ENCODE measurements around the gene RIC8B. TPM values are rescaled to one million over a fixed set of nuclear protein-coding genes. Genes with fewer than 3 reads are reported as not detected.

RIC8B gene
- total RNA-seq, 2 donors from 2014 or later = 12.8 to 19.9 TPM

- H3K27me3 Mint-ChIP-seq = no peaks in the 10 kb centered on the region
- peaks cover 13% of the 10 kb centered on the region for H3K4me1 Mint-ChIP-seq
- no peaks in the 10 kb centered on the region for H3K9me3 ChIP-seq (ENCODE audit: control insufficient read depth, low read length, poor library complexity, severe bottlenecking)
- ATAC-seq (no peak), DNase-seq (no peak)
- H3K27ac Mint-ChIP-seq = peak overlapping the region; percentile 2
- no peak overlapping the region for H3K4me3 Mint-ChIP-seq
- peaks cover 16% of the 10 kb centered on the region for H3K36me3 Mint-ChIP-seq (ENCODE audit: low read depth)
Measured at GRCh38 chr12:106790020-106790419, 15.5 kb downstream of the RIC8B start.

- H3K27me3 Mint-ChIP-seq = no peaks in the 10 kb centered on the region
- no peaks in the 10 kb centered on the region for H3K9me3 ChIP-seq (ENCODE audit: control insufficient read depth, low read length, poor library complexity, severe bottlenecking)
- no peak overlapping the region for H3K4me3 Mint-ChIP-seq
- peaks cover 14% of the 10 kb centered on the region for H3K36me3 Mint-ChIP-seq (ENCODE audit: low read depth)
- H3K27ac Mint-ChIP-seq = no peak overlapping the region
- H3K4me1 Mint-ChIP-seq = peaks cover 13% of the 10 kb centered on the region
- ATAC-seq = no peak
- no peak for DNase-seq
Measured at GRCh38 chr12:106791531-106791930, 17.0 kb downstream of the RIC8B start.

- no peaks in the 10 kb centered on the region for H3K27me3 Mint-ChIP-seq
Measured at GRCh38 chr12:106794369-106794768, 19.9 kb downstream of the RIC8B start.

GRCh38 chr12:106801167-106801708 lies 26.8 kb downstream of the RIC8B start:
- Mint-ChIP-seq H3K4me1 (peaks cover 20% of the 10 kb centered on the region), H3K4me3 (no peak overlapping the region), H3K27ac (peak overlapping the region; percentile 8), H3K27me3 (no peaks in the 10 kb centered on the region), H3K36me3 (ENCODE audit: low read depth) (peaks cover 13% of the 10 kb centered on the region)
- DNase-seq (no peak), ATAC-seq (no peak)
- no peaks in the 10 kb centered on the region for H3K9me3 ChIP-seq (ENCODE audit: control insufficient read depth, low read length, poor library complexity, severe bottlenecking)

More at GRCh38 chr12:106794369-106794768, 19.9 kb downstream of the RIC8B start:
- peak overlapping the region; percentile 6 for H3K27ac Mint-ChIP-seq
- DNase-seq = no peak
- no peak overlapping the region for H3K4me3 Mint-ChIP-seq
- ATAC-seq = no peak
- peaks cover 9% of the 10 kb centered on the region for H3K4me1 Mint-ChIP-seq
- H3K9me3 ChIP-seq (ENCODE audit: control insufficient read depth, low read length, poor library complexity, severe bottlenecking) = no peaks in the 10 kb centered on the region
- H3K36me3 Mint-ChIP-seq (ENCODE audit: low read depth) = peaks cover 10% of the 10 kb centered on the region

- no peak for ATAC-seq
- Mint-ChIP-seq H3K27me3 (no peaks in the 10 kb centered on the region), H3K4me3 (no peak overlapping the region)
Measured at GRCh38 chr12:106801830-106802533, 27.5 kb downstream of the RIC8B start.

GRCh38 chr12:106804668-106805067 lies 30.2 kb downstream of the RIC8B start:
- ATAC-seq (no peak), DNase-seq (no peak)
- H3K9me3 ChIP-seq (ENCODE audit: control insufficient read depth, low read length, poor library complexity, severe bottlenecking) = no peaks in the 10 kb centered on the region
- H3K4me1 Mint-ChIP-seq = peaks cover 23% of the 10 kb centered on the region
- no peaks in the 10 kb centered on the region for H3K27me3 Mint-ChIP-seq
- peaks cover 16% of the 10 kb centered on the region for H3K36me3 Mint-ChIP-seq (ENCODE audit: low read depth)
- no peak overlapping the region for H3K27ac Mint-ChIP-seq
- H3K4me3 Mint-ChIP-seq = no peak overlapping the region

More at GRCh38 chr12:106801830-106802533, 27.5 kb downstream of the RIC8B start:
- DNase-seq = no peak
- Mint-ChIP-seq H3K4me1 (peaks cover 23% of the 10 kb centered on the region), H3K36me3 (ENCODE audit: low read depth) (peaks cover 18% of the 10 kb centered on the region), H3K27ac (peak overlapping the region; percentile 8)
- H3K9me3 ChIP-seq (ENCODE audit: control insufficient read depth, low read length, poor library complexity, severe bottlenecking) = no peaks in the 10 kb centered on the region

- Mint-ChIP-seq H3K4me1 (peaks cover 5% of the 10 kb centered on the region), H3K36me3 (ENCODE audit: low read depth) (peaks cover 6% of the 10 kb centered on the region), H3K27ac (no peak overlapping the region), H3K27me3 (no peaks in the 10 kb centered on the region), H3K4me3 (no peak overlapping the region)
- no peaks in the 10 kb centered on the region for H3K9me3 ChIP-seq (ENCODE audit: control insufficient read depth, low read length, poor library complexity, severe bottlenecking)
- no peak for DNase-seq
- no peak for ATAC-seq
Measured at GRCh38 chr12:106814714-106815113, 40.2 kb downstream of the RIC8B start.

- no peak for ATAC-seq
- H3K4me3 Mint-ChIP-seq = no peak overlapping the region
- H3K4me1 Mint-ChIP-seq = peaks cover 6% of the 10 kb centered on the region
- DNase-seq = no peak
- no peak overlapping the region for H3K27ac Mint-ChIP-seq
- H3K9me3 ChIP-seq (ENCODE audit: control insufficient read depth, low read length, poor library complexity, severe bottlenecking) = no peaks in the 10 kb centered on the region
- no peaks in the 10 kb centered on the region for H3K27me3 Mint-ChIP-seq
- H3K36me3 Mint-ChIP-seq (ENCODE audit: low read depth) = peaks cover 4% of the 10 kb centered on the region
Measured at GRCh38 chr12:106815741-106816140, 41.3 kb downstream of the RIC8B start.

GRCh38 chr12:106816231-106816630 lies 41.7 kb downstream of the RIC8B start:
- peaks cover 4% of the 10 kb centered on the region for H3K36me3 Mint-ChIP-seq (ENCODE audit: low read depth)
- no peaks in the 10 kb centered on the region for H3K27me3 Mint-ChIP-seq
- H3K4me1 Mint-ChIP-seq = peaks cover 8% of the 10 kb centered on the region
- ATAC-seq (no peak), DNase-seq (no peak)
- no peak overlapping the region for H3K4me3 Mint-ChIP-seq
- H3K27ac Mint-ChIP-seq = no peak overlapping the region
- H3K9me3 ChIP-seq (ENCODE audit: control insufficient read depth, low read length, poor library complexity, severe bottlenecking) = no peaks in the 10 kb centered on the region

- no peak overlapping the region for H3K27ac Mint-ChIP-seq
- H3K9me3 ChIP-seq (ENCODE audit: control insufficient read depth, low read length, poor library complexity, severe bottlenecking) = no peaks in the 10 kb centered on the region
- no peaks in the 10 kb centered on the region for H3K27me3 Mint-ChIP-seq
- DNase-seq (no peak), ATAC-seq (no peak)
- H3K4me3 Mint-ChIP-seq = no peak overlapping the region
- H3K36me3 Mint-ChIP-seq (ENCODE audit: low read depth) = peaks cover 7% of the 10 kb centered on the region
- peaks cover 10% of the 10 kb centered on the region for H3K4me1 Mint-ChIP-seq
Measured at GRCh38 chr12:106819991-106820390, 45.5 kb downstream of the RIC8B start.

- ATAC-seq (no peak), DNase-seq (no peak)
- Mint-ChIP-seq H3K4me1 (peaks cover 16% of the 10 kb centered on the region), H3K27ac (no peak overlapping the region), H3K36me3 (ENCODE audit: low read depth) (peaks cover 7% of the 10 kb centered on the region), H3K4me3 (no peak overlapping the region), H3K27me3 (no peaks in the 10 kb centered on the region)
- no peaks in the 10 kb centered on the region for H3K9me3 ChIP-seq (ENCODE audit: control insufficient read depth, low read length, poor library complexity, severe bottlenecking)
Measured at GRCh38 chr12:106831699-106832098, 57.2 kb downstream of the RIC8B start.

- peaks cover 36% of the 10 kb centered on the region for H3K4me1 Mint-ChIP-seq
- no peaks in the 10 kb centered on the region for H3K27me3 Mint-ChIP-seq
- no peak for ATAC-seq
- H3K27ac Mint-ChIP-seq = peak overlapping the region; percentile 51
- no peak overlapping the region for H3K4me3 Mint-ChIP-seq
- no peaks in the 10 kb centered on the region for H3K9me3 ChIP-seq (ENCODE audit: control insufficient read depth, low read length, poor library complexity, severe bottlenecking)
- peaks cover 7% of the 10 kb centered on the region for H3K36me3 Mint-ChIP-seq (ENCODE audit: low read depth)
- no peak for DNase-seq
Measured at GRCh38 chr12:106837782-106838181, 63.3 kb downstream of the RIC8B start.

- no peaks in the 10 kb centered on the region for H3K9me3 ChIP-seq (ENCODE audit: control insufficient read depth, low read length, poor library complexity, severe bottlenecking)
- Mint-ChIP-seq H3K4me3 (no peak overlapping the region), H3K4me1 (peaks cover 32% of the 10 kb centered on the region), H3K27me3 (no peaks in the 10 kb centered on the region), H3K36me3 (ENCODE audit: low read depth) (peaks cover 6% of the 10 kb centered on the region), H3K27ac (peak overlapping the region; percentile 51)
- ATAC-seq (no peak), DNase-seq (no peak)
Measured at GRCh38 chr12:106839333-106839732, 64.9 kb downstream of the RIC8B start.

GRCh38 chr12:106840243-106840642 lies 65.8 kb downstream of the RIC8B start:
- peak overlapping the region; percentile 51 for H3K27ac Mint-ChIP-seq
- no peak for DNase-seq
- H3K9me3 ChIP-seq (ENCODE audit: control insufficient read depth, low read length, poor library complexity, severe bottlenecking) = no peaks in the 10 kb centered on the region
- no peak for ATAC-seq
- no peaks in the 10 kb centered on the region for H3K27me3 Mint-ChIP-seq
- peaks cover 3% of the 10 kb centered on the region for H3K36me3 Mint-ChIP-seq (ENCODE audit: low read depth)
- peaks cover 30% of the 10 kb centered on the region for H3K4me1 Mint-ChIP-seq
- no peak overlapping the region for H3K4me3 Mint-ChIP-seq

All from T-helper 17 cell (primary cell).